Panc1 (cell line): ENCODE results near the gene TOMM22. TPM values are rescaled to one million over a fixed set of nuclear protein-coding genes. Genes with fewer than 3 reads are reported as not detected.

Experiments
- ATAC-seq: fragments of 200-7000 bp; cut with Tn5 transposase; 2 replicates; pipeline ENCODE4 v1.9.1; 2020; ENCODE audit warnings: mild to moderate bottlenecking, moderate library complexity
- BruUV-seq: library from RNA; stranded (reverse); fragments of 400-500 nt; replicated peaks from 2 replicates; lab custom pipeline; 2021; lab: Mats Ljungman, UMichigan
- CTCF ChIA-PET: fragments of 300-600 bp; sonication (Branson Sonifier 250); formaldehyde crosslinking; loops from one replicate; lab custom pipeline; 2022; ENCODE audit warnings: antibody characterized with exemption; lab: Charles Lee
- POLR2A ChIA-PET: fragments of 300-600 bp; sonication (Branson Sonifier 250); formaldehyde crosslinking; loops from one replicate; lab custom pipeline; 2022; ENCODE audit warnings: antibody characterized with exemption; lab: Charles Lee
- DNase-seq: peaks from one replicate; pipeline ENCODE4 v3.0.0-alpha.2; 2010; ENCODE audit warnings: low read depth, low spot score
- H3K27ac ChIP-seq: 2 replicates; pipeline ENCODE4 v1.5.1; 2011; ENCODE audit warnings: mild to moderate bottlenecking, low read length, inconsistent platforms
- H3K27me3 ChIP-seq: fragments of 200-500 bp; sonication (Bioruptor generic); 2 replicates; pipeline ENCODE4 v1.6.0; 2014; ENCODE audit warnings: low read length, inconsistent platforms; ENCODE audit not compliant: control insufficient read depth, insufficient read depth
- H3K36me3 ChIP-seq: fragments of 200-500 bp; sonication (Bioruptor generic); 2 replicates; pipeline ENCODE4 v1.5.1; 2014; ENCODE audit warnings: inconsistent platforms, mild to moderate bottlenecking, low read length, moderate library complexity; ENCODE audit not compliant: control insufficient read depth, insufficient read depth
- H3K4me1 ChIP-seq: 2 replicates; pipeline ENCODE4 v1.5.1; 2011; ENCODE audit warnings: inconsistent platforms, mild to moderate bottlenecking, low read length, moderate library complexity; ENCODE audit not compliant: control insufficient read depth, insufficient read depth
- H3K4me3 ChIP-seq, 2 experiments: 2 replicates each; pipeline ENCODE4 v1.5.1; 2011 to 2012; ENCODE audit warnings: low read depth in 2 of 2, low read length in 2 of 2, mild to moderate bottlenecking in 2 of 2, inconsistent platforms in 1 of 2, moderate library complexity in 1 of 2
- H3K9me3 ChIP-seq: fragments of 200-500 bp; sonication (Bioruptor generic); 2 replicates; pipeline ENCODE4 v1.5.1; 2014; ENCODE audit warnings: low read depth, mild to moderate bottlenecking, inconsistent platforms, low read length, moderate library complexity; ENCODE audit not compliant: control insufficient read depth, insufficient read depth
- CTCF ChIP-seq: fragments of 450-650 bp; IDR thresholded peaks from 2 replicates; pipeline ENCODE4 v1.5.1; 2017; ENCODE audit warnings: mild to moderate bottlenecking
- POLR2AphosphoS5 ChIP-seq: IDR thresholded peaks from 2 replicates; pipeline ENCODE4 v1.6.1; 2012; ENCODE audit warnings: mild to moderate bottlenecking, low read depth, low read length, moderate library complexity
- REST ChIP-seq, 2 experiments: IDR thresholded peaks; 2 replicates each; pipeline ENCODE4 v1.6.1; 2011 to 2012; ENCODE audit warnings: low read depth in 2 of 2, control low read depth in 1 of 2, low read length in 1 of 2, mild to moderate bottlenecking in 1 of 2, moderate library complexity in 1 of 2; ENCODE audit not compliant: insufficient read depth in 1 of 2
- SIN3A ChIP-seq: IDR thresholded peaks from 2 replicates; pipeline ENCODE4 v1.6.1; 2012; ENCODE audit warnings: low read depth, mild to moderate bottlenecking, low read length, moderate library complexity, borderline replicate concordance; ENCODE audit not compliant: insufficient read depth
- TCF7L2 ChIP-seq: IDR thresholded peaks from 2 replicates; pipeline ENCODE4 v1.6.1; 2011; ENCODE audit warnings: mild to moderate bottlenecking, low read depth, low read length, inconsistent platforms
- in situ Hi-C: cut with HindIII; loops from 2 replicates; pipeline ENCODE4 v1.10.0; 2016; ENCODE audit warnings: low sequenced_read_pairs, low pct_unique_long_range_greater_than_20kb
- intact Hi-C: fragments of 100-400 bp; cut with micrococcal nuclease; formaldehyde crosslinking; loops from one replicate; pipeline ENCODE4 v1.10.0; 2022; ENCODE audit not compliant: unreplicated experiment
- total RNA-seq: library from RNA; stranded (reverse); gene quantifications from one replicate; pipeline ENCODE4 v1.2.1, GENCODE V29; 2021; ENCODE audit not compliant: unreplicated experiment

TOMM22 gene
- total RNA-seq, 1 experiment from 2014 or later, result 111 TPM

GRCh38 chr22:38689651-38690050, 7.9 kb downstream of the TOMM22 start:
- Histone ChIP-seq H3K36me3 (peaks cover 2% of the 10 kb centered on the region; the same call in 1 of the 2 replicates), H3K4me1 (peaks cover 4% of the 10 kb centered on the region; the same call in 1 of the 2 replicates), H3K9me3 (no peaks in the 10 kb centered on the region), H3K27ac (no peak overlapping the region), H3K27me3 (no peaks in the 10 kb centered on the region), H3K4me3 (no peak overlapping the region)
- ATAC-seq (no peak), DNase-seq (no peak)
- in situ Hi-C loops, result no loop called here
- ChIA-PET CTCF (no interaction called here), POLR2A (no interaction called here)
- intact Hi-C loops, result no loop called here
- TF ChIP-seq CTCF, result no peak
- no peak for TF ChIP-seq REST (IDR thresholded peaks at IDR 0.05; ENCODE audit: insufficient read depth in 1 of 2, low read depth in 2 of 2, low read length in 1 of 2)
- no peak for TF ChIP-seq TCF7L2
- BruUV-seq, result no TSS peak

DNA sequence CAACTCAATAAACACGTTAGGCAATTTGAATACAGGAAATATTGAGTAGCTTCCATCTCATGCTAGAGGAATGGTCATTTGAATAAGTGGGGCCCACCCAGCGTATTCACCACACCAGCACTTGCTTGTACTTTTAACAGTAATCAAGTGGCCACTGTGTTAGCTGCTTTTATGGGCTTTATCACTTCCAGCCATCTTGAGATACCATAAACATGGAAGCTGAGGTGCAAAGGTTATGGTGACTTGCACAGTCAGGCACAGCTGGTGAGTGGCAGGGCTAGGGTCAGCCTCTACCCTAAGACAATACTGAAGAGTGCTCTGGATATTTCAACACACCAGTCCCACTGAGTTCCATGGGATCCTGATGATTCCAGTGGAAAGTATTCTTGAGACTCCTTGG, 12.3 kb downstream of the TOMM22 start:
- H3K27ac ChIP-seq, result no peak overlapping the region
- peaks cover 19% of the 10 kb centered on the region for H3K4me1 ChIP-seq
- no peak overlapping the region for H3K4me3 ChIP-seq
- in situ Hi-C loops, result no loop called here
- no peaks in the 10 kb centered on the region for H3K27me3 ChIP-seq
- CTCF ChIA-PET, result no interaction called here
- ATAC-seq, result no peak
- no peaks in the 10 kb centered on the region for H3K36me3 ChIP-seq
- H3K9me3 ChIP-seq, result no peaks in the 10 kb centered on the region
- POLR2A ChIA-PET, result no interaction called here
- intact Hi-C loops, result no loop called here
- TF ChIP-seq SIN3A, result no peak
- TF ChIP-seq TCF7L2, result no peak
- TF ChIP-seq REST (IDR thresholded peaks at IDR 0.05; ENCODE audit: insufficient read depth in 1 of 2, low read depth in 2 of 2, low read length in 1 of 2), result no peak
- no peak for TF ChIP-seq POLR2AphosphoS5
- no peak for TF ChIP-seq CTCF
- no TSS peak for BruUV-seq
- no peak for DNase-seq
